Spleen (tissue), 11 donors: ENCODE results near the gene SCIMP. TPM values are rescaled to one million over a fixed set of nuclear protein-coding genes. Genes with fewer than 3 reads are reported as not detected.

Source experiments
- DNase-seq: peaks from one replicate; pipeline ENCODE4 v3.0.0-alpha.2; 2020
- H3K27ac ChIP-seq, 8 donors: fragments of 200-600 bp; sonication (generic) in 7 of 8; 1 replicate in 4 of 8; 2 replicates in 4 of 8; pipeline versions ENCODE4 v1.5.0 to v1.8.0; 2016 to 2021; ENCODE audit warnings: inconsistent platforms in 4 of 8, mild to moderate bottlenecking in 4 of 8, moderate library complexity in 1 of 8
- H3K27me3 ChIP-seq, 7 donors: fragments of 200-600 bp; sonication (generic) in 6 of 7; replicated peaks in 1 of 7; 1 replicate in 4 of 7; 2 replicates in 3 of 7; pipeline versions ENCODE4 v1.5.0 to v1.8.0; 2016 to 2021; ENCODE audit warnings: inconsistent platforms in 3 of 7, mild to moderate bottlenecking in 1 of 7
- H3K36me3 ChIP-seq, 6 donors: fragments of 200-600 bp; sonication (generic) in 5 of 6; 1 replicate in 4 of 6; 2 replicates in 2 of 6; pipeline versions ENCODE4 v1.5.0 to v1.8.0; 2016 to 2021; ENCODE audit warnings: inconsistent platforms in 2 of 6
- H3K4me1 ChIP-seq, 6 donors: fragments of 200-600 bp; sonication (generic) in 5 of 6; 1 replicate in 3 of 6; 2 replicates in 3 of 6; pipeline versions ENCODE4 v1.5.0 to v1.8.0; 2016 to 2021; ENCODE audit warnings: inconsistent platforms in 3 of 6
- H3K4me3 ChIP-seq, 8 donors: fragments of 200-600 bp; sonication (generic) in 7 of 8; 1 replicate in 4 of 8; 2 replicates in 4 of 8; pipeline versions ENCODE4 v1.5.0 to v1.8.0; 2016 to 2021; ENCODE audit warnings: inconsistent platforms in 4 of 8, mild to moderate bottlenecking in 4 of 8, moderate library complexity in 2 of 8
- H3K9me3 ChIP-seq, 8 donors: fragments of 200-600 bp; sonication (generic) in 7 of 8; 1 replicate in 4 of 8; 2 replicates in 4 of 8; pipeline versions ENCODE4 v1.5.0 to v1.8.0; 2016 to 2021; ENCODE audit warnings: inconsistent platforms in 4 of 8
- POLR2A ChIP-seq, 3 donors: fragments of 450-650 bp; IDR thresholded peaks; one replicate each; pipeline ENCODE4 v1.5.1; 2017; ENCODE audit warnings: antibody characterized with exemption in 3 of 3, mild to moderate bottlenecking in 1 of 3
- POLR2AphosphoS5 ChIP-seq, 3 donors: sonication (generic); formaldehyde crosslinking; IDR thresholded peaks; one replicate each; pipeline ENCODE4 v1.5.1; 2017; ENCODE audit warnings: antibody characterized with exemption in 3 of 3
- WGBS, 5 donors: extraction: QIAGEN DNeasy Blood & Tissue Kit in 3 of 5; methylation state at CpG; one replicate each; pipeline versions ENCODE4 v1.1.5 to v1.1.7; 2013 to 2018; 5-methylcytosine and 5-hydroxymethylcytosine counted together
- intact Hi-C: fragments of 100-400 bp; cut with DNase I; formaldehyde crosslinking; loops from one replicate; pipeline ENCODE4 v1.15.0; 2023; ENCODE audit warnings: low total_unique reads
- polyA plus RNA-seq, 3 donors: library from polyadenylated mRNA; stranded (reverse); fragments of 200-250 nt; gene quantifications; one replicate each; pipeline ENCODE4 v1.2.1, GENCODE V29; 2013
- total RNA-seq, 7 donors: library from RNA; depleted of rRNA in 3 of 7; stranded (reverse); fragments of >200 nt in 3 of 7; fragmentation: NEBNext Ultra II Directional in 4 of 7; extraction: Animal tissue kit (Norgen Biotek cat#: 25700) in 4 of 7; gene quantifications; one replicate each; pipeline versions ENCODE4 v1.1.0 to v1.2.1, GENCODE V29; 2016 to 2021
- TF ChIP-seq, protein P1 (sequence below), 11 experiments: fragments of 200-600 bp in 7 of 11; fragments of 450-650 bp in 4 of 11; sonication (generic) in 4 of 11; IDR thresholded peaks in 8 of 11; conservative IDR thresholded peaks in 3 of 11; 1 replicate in 7 of 11; 2 replicates in 4 of 11; pipeline versions ENCODE4 v1.4.0 to v1.8.0; 2016 to 2021; ENCODE audit warnings: antibody characterized with exemption in 11 of 11, inconsistent platforms in 4 of 11, mild to moderate bottlenecking in 1 of 11
- donor health status: healthy with polysubstance abuse.
- donor health status: DM: no; HTN: no; CAD: no; lungs with moderate emphysema.
- donor health status: DM: no; HTN: no; CAD: no.
- donor health status: Bipolar disorder and iron deficiency.
- donor health status: healthy.
- donor health status: DM: no; HTN: no; CAD: no.
- donor health status: DM: yes; HTN: yes; CAD: no.

The SCIMP gene
- total and polyA plus RNA-seq, 10 donors = 18.9 to 102 (median 77.5) TPM

- H3K9me3 ChIP-seq = no peaks in the 10 kb centered on the region
- WGBS, 5 donors = 21 to 54% (median 38%) methylated on average over 5 of the region's 5 CpGs
- peak overlapping the region in 1 of 8 donors; percentile 30 for H3K4me3 ChIP-seq
- intact Hi-C loops = loop anchor here (10.0 kb wide), 2 partner anchors 50 to 180 kb away; partner anchors contain the start of gene C1QBP
- peak overlapping the region in 6 of 8 donors; percentile 11 to 55 (median 40) for H3K27ac ChIP-seq
- H3K36me3 ChIP-seq = no peaks in the 10 kb centered on the region
- H3K4me1 ChIP-seq = peaks cover 0 to 28% (median 15%) of the 10 kb centered on the region in 6 donors
- DNase-seq = peak; percentile 76
- TF ChIP-seq POLR2A (IDR thresholded peaks at IDR 0.05) (no peak), POLR2AphosphoS5 (IDR thresholded peaks at IDR 0.05) (peak in 1 of 3 donors; percentile 30)
- H3K27me3 ChIP-seq = no peaks in the 10 kb centered on the region
Measured at GRCh38 chr17:5254903-5255521, 20.4 kb upstream of the SCIMP start.

GRCh38 chr17:5254414-5254813, 19.8 kb upstream of the SCIMP start:
- TF ChIP-seq, protein P1, sequence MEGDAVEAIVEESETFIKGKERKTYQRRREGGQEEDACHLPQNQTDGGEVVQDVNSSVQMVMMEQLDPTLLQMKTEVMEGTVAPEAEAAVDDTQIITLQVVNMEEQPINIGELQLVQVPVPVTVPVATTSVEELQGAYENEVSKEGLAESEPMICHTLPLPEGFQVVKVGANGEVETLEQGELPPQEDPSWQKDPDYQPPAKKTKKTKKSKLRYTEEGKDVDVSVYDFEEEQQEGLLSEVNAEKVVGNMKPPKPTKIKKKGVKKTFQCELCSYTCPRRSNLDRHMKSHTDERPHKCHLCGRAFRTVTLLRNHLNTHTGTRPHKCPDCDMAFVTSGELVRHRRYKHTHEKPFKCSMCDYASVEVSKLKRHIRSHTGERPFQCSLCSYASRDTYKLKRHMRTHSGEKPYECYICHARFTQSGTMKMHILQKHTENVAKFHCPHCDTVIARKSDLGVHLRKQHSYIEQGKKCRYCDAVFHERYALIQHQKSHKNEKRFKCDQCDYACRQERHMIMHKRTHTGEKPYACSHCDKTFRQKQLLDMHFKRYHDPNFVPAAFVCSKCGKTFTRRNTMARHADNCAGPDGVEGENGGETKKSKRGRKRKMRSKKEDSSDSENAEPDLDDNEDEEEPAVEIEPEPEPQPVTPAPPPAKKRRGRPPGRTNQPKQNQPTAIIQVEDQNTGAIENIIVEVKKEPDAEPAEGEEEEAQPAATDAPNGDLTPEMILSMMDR (IDR thresholded peaks at IDR 0.05 in 8 of 11, conservative IDR thresholded peaks at IDR 0.05 in 3 of 11) = no peak
- TF ChIP-seq POLR2A (IDR thresholded peaks at IDR 0.05) (no peak), POLR2AphosphoS5 (IDR thresholded peaks at IDR 0.05) (no peak)
- intact Hi-C loops = loop anchor here (10.0 kb wide), 2 partner anchors 50 to 180 kb away; partner anchors contain the start of gene C1QBP
- Histone ChIP-seq H3K9me3 (no peaks in the 10 kb centered on the region), H3K27ac (peak overlapping the region in 6 of 8 donors; percentile 11 to 55 (median 40)), H3K4me3 (no peak overlapping the region), H3K36me3 (no peaks in the 10 kb centered on the region), H3K4me1 (peaks cover 0 to 34% (median 20%) of the 10 kb centered on the region in 6 donors), H3K27me3 (no peaks in the 10 kb centered on the region)
- peak; percentile 17 for DNase-seq
- 73 to 79% (median 75%) methylated on average over 7 of the region's 7 CpGs for WGBS, 5 donors

DNA sequence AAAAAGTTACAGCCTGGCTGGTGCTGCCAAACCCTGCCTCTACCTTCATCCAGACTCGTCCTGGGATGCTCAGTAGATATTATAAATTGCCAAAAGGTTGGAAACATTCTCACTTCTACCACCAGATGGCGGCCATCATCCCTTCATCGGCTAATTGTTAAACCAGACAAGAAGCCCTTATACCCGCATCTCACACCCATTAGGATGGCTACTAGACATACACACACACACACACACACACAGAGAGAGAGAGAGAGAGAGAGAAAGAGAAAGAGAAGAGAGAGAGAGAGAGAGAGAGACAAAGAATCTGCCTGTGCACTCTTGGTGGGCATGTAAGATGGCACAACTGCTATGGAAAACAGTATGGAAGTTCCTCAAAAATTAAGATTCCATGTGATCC, 15.0 kb upstream of the SCIMP start:
- no peaks in the 10 kb centered on the region for H3K9me3 ChIP-seq
- H3K36me3 ChIP-seq = no peaks in the 10 kb centered on the region
- DNase-seq = peak; percentile 65
- WGBS, 5 donors = 1 to 3% (median 1%) methylated on average over 4 of the region's 4 CpGs
- H3K27me3 ChIP-seq = no peaks in the 10 kb centered on the region
- TF ChIP-seq POLR2A (IDR thresholded peaks at IDR 0.05) (no peak), POLR2AphosphoS5 (IDR thresholded peaks at IDR 0.05) (peak in 1 of 3 donors; percentile 32)
- TF ChIP-seq, protein P1 (IDR thresholded peaks at IDR 0.05 in 8 of 11, conservative IDR thresholded peaks at IDR 0.05 in 3 of 11) = peak; percentile 27 to 84 (median 58)
- intact Hi-C loops = loop anchor here (10.0 kb wide), 2 partner anchors 55 to 185 kb away; partner anchors contain the start of gene C1QBP
- no peak overlapping the region for H3K27ac ChIP-seq
- H3K4me1 ChIP-seq = peaks cover 0 to 26% (median 14%) of the 10 kb centered on the region in 6 donors
- no peak overlapping the region for H3K4me3 ChIP-seq

DNA sequence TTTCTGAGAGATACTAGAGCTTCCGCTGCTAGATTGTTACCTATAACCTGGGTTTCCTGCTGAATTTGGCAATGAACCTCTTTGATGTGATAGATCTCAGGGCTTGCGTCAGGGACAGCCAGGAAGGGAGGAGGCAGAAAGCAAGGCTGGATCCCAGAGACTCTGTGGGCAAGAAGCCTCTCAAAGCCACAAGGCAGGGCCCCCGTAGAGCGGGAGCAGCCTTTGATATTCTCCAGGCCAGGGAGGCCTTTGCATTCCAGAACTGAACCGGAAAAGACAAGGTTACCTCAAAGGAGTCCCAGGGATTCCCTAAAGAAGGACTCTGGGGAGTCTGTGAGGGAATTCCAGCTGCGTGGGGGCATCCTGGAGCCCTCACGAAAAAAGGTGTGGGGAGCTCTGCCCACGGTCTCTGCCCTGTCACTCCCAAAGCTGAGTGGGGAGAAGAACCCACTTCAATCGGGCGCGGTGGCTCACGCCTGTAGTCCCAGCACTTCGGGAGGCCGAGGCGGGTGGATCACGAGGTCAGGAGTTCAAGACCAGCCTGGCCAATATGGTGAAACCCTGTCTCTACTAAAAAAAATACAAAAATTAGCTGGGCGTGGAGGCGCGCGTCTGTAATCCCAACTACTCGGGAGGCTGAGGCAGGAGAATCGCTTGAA, 14.3 kb upstream of the SCIMP start:
- Histone ChIP-seq H3K9me3 (no peaks in the 10 kb centered on the region), H3K27ac (no peak overlapping the region), H3K4me1 (peaks cover 0 to 26% (median 9%) of the 10 kb centered on the region in 6 donors), H3K36me3 (no peaks in the 10 kb centered on the region), H3K27me3 (no peaks in the 10 kb centered on the region), H3K4me3 (no peak overlapping the region)
- DNase-seq = peak; percentile 54
- intact Hi-C loops = no loop called here
- no peak for TF ChIP-seq POLR2AphosphoS5 (IDR thresholded peaks at IDR 0.05)
- no peak for TF ChIP-seq POLR2A (IDR thresholded peaks at IDR 0.05)
- TF ChIP-seq, protein P1 (IDR thresholded peaks at IDR 0.05 in 8 of 11, conservative IDR thresholded peaks at IDR 0.05 in 3 of 11) = no peak
- 71 to 78% (median 75%) methylated on average over 22 of the region's 22 CpGs for WGBS, 5 donors
